ENCODE measurements around the gene DDX59. TPM values are rescaled to one million over a fixed set of nuclear protein-coding genes. Genes with fewer than 3 reads are reported as not detected.
A peak's percentile ranks its signal among the peaks of the same experiment; 100 is the strongest.
"Not testable (repeated sequence)": the region's sequence is repeated elsewhere in the genome, so short reads cannot be mapped to it uniquely, and the experiment has no call there.

Gene DDX59
- total RNA-seq, 1 experiment from 2014 or later = 8.3 TPM

DNA sequence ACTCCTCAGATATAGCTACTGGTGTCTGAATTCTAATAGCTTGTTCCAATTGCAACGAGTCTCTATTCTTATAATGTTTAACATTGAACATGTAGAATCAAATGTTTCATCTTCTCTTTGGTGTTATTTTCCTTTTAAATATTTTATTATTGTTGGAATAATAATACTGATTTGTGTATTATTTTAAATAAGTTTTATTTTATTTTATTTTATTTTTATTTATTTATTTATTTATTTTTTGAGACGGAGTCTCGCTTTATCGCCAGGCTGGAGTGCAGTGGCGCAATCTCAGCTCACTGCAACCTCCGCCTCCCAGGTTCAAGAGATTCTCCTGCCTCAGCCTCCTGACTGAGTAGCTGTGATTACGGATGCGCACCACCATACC, 39.2 kb downstream of the DDX59 start:
- DNase-seq (ENCODE audit: low spot score) = not testable (repeated sequence)

DNA sequence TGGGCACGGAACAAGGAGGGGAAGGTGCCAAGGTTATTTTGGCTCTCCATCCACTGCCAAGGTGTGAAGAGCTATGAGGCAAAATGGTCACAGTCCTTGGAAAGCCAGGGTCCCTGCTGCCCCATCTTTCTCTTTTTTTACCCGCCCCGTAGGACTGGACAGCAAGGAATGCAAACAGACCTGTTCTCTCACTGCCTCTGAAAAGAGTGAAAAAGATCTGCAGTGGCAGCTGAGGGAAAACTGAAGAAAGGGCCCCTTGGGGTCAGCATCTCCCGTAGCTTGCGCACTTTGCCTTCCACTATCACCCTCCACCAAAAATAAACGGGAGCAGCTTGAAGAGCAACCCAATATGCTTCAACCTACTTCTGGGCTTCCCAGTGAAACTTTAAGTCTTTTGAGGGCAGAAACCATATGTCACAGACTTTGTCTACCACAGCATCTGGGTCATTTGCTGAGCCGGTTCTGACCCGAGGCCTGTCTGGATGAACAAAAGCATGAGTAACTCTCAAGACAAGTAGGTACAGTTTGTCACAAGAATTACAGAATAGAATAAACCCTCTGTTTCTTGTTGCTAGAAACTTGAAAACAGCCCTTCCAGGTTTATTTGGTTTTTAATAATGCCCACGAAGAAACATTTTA, 39.7 kb downstream of the DDX59 start:
- no peak for DNase-seq (ENCODE audit: low spot score)

DNA sequence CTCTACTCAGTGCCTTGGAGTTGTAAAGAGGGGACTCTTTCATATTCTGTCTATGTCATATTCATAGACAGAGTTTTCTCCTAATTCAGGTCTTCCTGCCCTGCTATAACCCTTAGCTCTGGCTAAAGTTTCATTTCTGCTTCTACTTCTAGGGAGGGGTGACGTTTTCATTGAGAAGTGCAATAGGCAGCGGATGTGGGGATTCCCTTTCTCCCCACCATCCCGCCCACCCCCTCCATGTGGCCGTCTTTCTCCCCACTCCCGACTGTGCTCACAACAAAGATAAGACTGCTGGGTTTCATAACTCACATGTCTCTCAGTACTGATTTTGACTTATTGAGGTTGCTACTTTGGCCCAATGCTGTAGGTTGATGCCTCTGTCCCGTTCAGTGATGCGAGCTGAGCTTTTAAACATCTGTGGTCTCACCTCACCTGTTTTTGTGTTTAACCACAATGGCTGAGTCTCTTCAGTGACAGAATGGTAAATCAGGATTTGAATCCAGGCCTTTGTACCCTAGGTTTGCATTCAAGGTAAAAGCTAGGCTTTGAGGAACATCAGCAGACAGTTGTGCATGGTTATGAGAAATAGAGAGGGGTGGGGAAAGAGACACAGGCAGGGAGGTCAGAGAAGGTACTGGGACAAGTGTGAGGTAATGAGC, 41.4 kb downstream of the DDX59 start:
- no peak for DNase-seq (ENCODE audit: low spot score)

DNA sequence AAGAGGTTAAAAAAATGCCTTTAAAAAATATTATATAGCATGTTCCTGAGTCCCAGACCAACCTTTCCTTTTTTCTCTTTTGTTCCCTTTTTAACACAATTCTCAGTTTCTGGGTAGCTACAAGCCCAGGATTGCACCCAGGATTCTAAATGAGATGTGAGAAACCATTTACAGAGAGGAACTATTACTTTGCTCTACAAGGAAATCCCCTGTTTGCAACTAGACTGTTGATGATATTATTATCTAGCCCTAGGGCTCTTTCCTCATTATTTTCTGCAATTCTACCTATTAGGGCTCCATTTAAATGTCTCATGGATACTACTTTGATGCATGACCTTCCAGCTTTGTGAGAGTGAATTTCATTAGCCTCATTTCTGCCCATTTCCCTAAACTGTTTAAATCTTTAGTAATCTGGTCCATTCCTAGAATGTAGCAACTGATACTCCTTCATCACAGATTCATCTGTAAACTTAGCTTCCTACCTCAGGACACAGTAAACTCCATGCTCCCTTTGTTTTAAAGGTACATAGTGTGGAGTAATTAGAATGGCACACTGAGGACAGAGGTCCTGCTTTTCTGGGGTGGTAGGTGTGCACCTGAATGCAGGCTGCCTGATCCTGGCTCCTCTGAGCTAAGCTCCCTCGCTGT, 42.0 kb downstream of the DDX59 start:
- DNase-seq (ENCODE audit: low spot score) = no peak

DNA sequence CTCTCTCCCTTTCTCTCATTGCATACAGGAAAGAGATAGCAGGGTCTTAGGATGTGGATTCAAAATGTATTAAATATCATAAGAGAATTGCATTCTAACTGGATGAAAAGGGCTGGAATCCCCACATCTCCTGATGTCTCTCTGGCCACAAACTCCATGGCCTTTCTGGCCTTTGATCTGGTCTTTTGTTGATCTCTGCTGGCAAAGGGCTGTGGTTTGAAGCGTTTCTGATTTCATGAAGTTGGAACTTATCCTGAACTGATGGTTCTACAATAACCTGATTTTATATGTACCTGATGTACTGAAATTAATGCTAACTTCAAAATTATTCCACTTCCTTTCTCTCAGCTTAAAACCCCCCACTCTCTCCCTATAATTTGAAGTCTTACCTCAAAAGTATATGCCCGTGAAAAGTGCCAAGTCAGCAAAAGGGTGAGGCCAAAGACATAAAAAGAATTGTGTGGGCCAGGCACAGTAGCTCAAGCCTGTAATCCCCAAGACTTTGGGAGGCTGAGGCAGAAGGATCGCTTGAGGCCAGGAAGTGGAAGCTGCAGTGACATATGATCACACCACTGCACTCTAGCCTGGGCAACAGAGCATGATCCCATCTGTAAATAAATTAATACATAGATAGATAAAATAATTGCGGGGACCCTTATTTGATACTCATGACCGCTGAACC, 42.7 kb downstream of the DDX59 start:
- DNase-seq (ENCODE audit: low spot score) = no peak

DNA sequence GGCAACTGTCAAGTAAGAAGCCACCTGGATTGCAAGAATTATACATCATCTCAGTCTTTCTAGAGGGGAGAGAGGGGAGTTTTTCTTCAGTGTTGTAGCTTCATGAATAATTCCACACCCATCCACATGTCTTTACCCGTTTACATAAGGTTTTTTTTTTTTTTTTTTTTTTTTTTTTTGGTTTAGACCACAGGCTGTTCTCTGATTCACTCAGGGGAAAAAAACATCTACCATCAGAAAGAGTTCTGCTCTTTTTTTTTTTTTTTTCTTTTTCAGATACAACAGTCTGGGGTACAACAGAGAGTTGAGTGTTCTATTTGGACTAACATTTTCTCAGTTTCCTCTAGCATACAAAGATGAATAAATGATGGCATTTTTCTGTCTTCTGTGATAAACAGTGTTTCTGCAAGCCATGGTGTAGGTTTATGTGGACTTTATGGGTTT, 44.3 kb downstream of the DDX59 start:
- DNase-seq (ENCODE audit: low spot score) = no peak

GRCh38 chr1:200624679-200625335, 44.9 kb downstream of the DDX59 start:
- no peak for DNase-seq (ENCODE audit: low spot score)

- DNase-seq (ENCODE audit: low spot score) = peak; percentile 91
These were observed 49.2 kb downstream of the DDX59 start, which contains the start of gene KIF14 for GRCh38 chr1:200620273-200621131. KIF14 (minus strand) TSS chr1:200620751; CDS start chr1:200618723, 2,028 bp downstream.

GRCh38 chr1:200619894-200620272, 49.8 kb downstream of the DDX59 start:
- DNase-seq (ENCODE audit: low spot score) = no peak

- no peak for DNase-seq (ENCODE audit: low spot score)
These were observed 58.9 kb downstream of the DDX59 start for GRCh38 chr1:200610846-200611245.

DNA sequence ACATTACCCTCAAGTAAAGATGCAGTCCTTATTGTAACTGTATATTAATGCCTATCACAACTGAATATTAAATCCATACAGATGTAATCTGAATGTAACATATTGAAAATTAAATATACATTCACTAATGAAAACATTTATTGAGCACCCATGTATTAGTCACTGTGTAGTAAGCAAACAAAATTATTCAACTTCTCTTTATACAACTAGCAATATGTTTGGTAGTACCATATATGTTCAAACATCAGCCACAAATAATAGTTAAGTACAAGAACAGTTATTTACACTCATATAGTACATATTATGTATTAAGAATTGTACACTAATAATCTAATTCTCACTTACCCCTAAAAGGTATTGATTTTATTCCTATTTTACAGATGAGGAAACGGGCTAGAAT, 67.1 kb downstream of the DDX59 start:
- DNase-seq (ENCODE audit: low spot score) = no peak

Other genes starting within 250 kb of the DDX59 start
- 5.6 and 6.2 TPM in 2 replicates for gene KIF14, start 49.2 kb downstream of the DDX59 start, total RNA-seq (2014; rRNA removed; shearing (Covaris generic))
- 7.2 and 7.3 TPM in 2 replicates for gene CAMSAP2, start 69.0 kb upstream of the DDX59 start, total RNA-seq (2014; rRNA removed; shearing (Covaris generic))
- not detected in 2 replicates for gene GPR25, start 203.1 kb upstream of the DDX59 start, total RNA-seq (2014; rRNA removed; shearing (Covaris generic))
- gene INAVA, start 225.0 kb upstream of the DDX59 start, total RNA-seq (2014; rRNA removed; shearing (Covaris generic)) = 108 and 119 TPM in 2 replicates